ENCODE data around the gene SIRPG.

GRCh38 chr20:1621316-1621715 lies 36.3 kb downstream of the SIRPG start:
- no peak for TF ChIP-seq CTCF (IDR thresholded peaks at IDR 0.05)
- TF ChIP-seq POLR2A (IDR thresholded peaks at IDR 0.05) = no peak
- TF ChIP-seq POLR2AphosphoS5 (IDR thresholded peaks at IDR 0.05) = no peak

Data from prostate gland (tissue), 2 donors.